Right lobe of liver (tissue), 6 donors: ENCODE results near the gene TCF4. TPM values are rescaled to one million over a fixed set of nuclear protein-coding genes. Genes with fewer than 3 reads are reported as not detected.

Experiments
- ATAC-seq, 4 donors: fragments of 200-7000 bp; cut with Tn5 transposase; one replicate each; pipeline ENCODE4 v1.9.1; 2020; ENCODE audit warnings: mild to moderate bottlenecking in 4 of 4, moderate library complexity in 4 of 4
- DNase-seq, 3 donors: peaks; one replicate each; pipeline ENCODE4 v3.0.0-alpha.2; 2020
- H3K27ac ChIP-seq, 3 donors: fragments of 200-600 bp; one replicate each; pipeline ENCODE4 v1.8.0; 2022
- H3K27me3 ChIP-seq, 2 donors: fragments of 200-600 bp; one replicate each; pipeline ENCODE4 v1.8.0; 2022
- H3K36me3 ChIP-seq, 4 donors: fragments of 200-600 bp; sonication (generic) in 1 of 4; one replicate each; pipeline versions ENCODE4 v1.5.1 to v1.8.0; 2017 to 2022; ENCODE audit warnings: control low read depth in 1 of 4
- H3K4me1 ChIP-seq, 4 donors: fragments of 200-600 bp; sonication (generic) in 1 of 4; one replicate each; pipeline versions ENCODE4 v1.5.1 to v1.8.0; 2017 to 2022; ENCODE audit warnings: control low read depth in 1 of 4
- H3K4me3 ChIP-seq, 3 donors: fragments of 200-600 bp; one replicate each; pipeline ENCODE4 v1.8.0; 2022
- H3K9me3 ChIP-seq, 4 donors: fragments of 200-600 bp; sonication (generic) in 1 of 4; one replicate each; pipeline versions ENCODE4 v1.5.1 to v1.8.0; 2017 to 2022; ENCODE audit warnings: control low read depth in 1 of 4
- POLR2A ChIP-seq: fragments of 450-650 bp; IDR thresholded peaks from one replicate; pipeline ENCODE4 v1.6.1; 2017; ENCODE audit warnings: antibody characterized with exemption, mild to moderate bottlenecking
- WGBS: methylation state at CpG from one replicate; pipeline ENCODE4 v1.1.6; 2018; ENCODE audit warnings: low coverage, low lambda C conversion rate; ENCODE audit not compliant: insufficient coverage; ENCODE audit errors: missing lambda C conversion rate; 5-methylcytosine and 5-hydroxymethylcytosine counted together
- intact Hi-C, 2 donors: fragments of 100-400 bp; cut with DNase I; formaldehyde crosslinking; loops; one replicate each; pipeline versions ENCODE4 v1.11.2 to v1.14.1; 2022
- total RNA-seq, 6 experiments: library from RNA; depleted of rRNA in 2 of 6; stranded (reverse); fragments of >200 nt in 2 of 6; fragmentation: NEBNext Ultra II Directional in 3 of 6; extraction: Animal tissue kit (Norgen Biotek cat#: 25700) in 3 of 6; gene quantifications; one replicate each; pipeline versions ENCODE4 v1.1.0 to v1.2.4, GENCODE V29; 2016 to 2023
- TF ChIP-seq, protein P1 (sequence below), 4 donors: fragments of 200-600 bp in 3 of 4; fragments of 450-650 bp in 1 of 4; IDR thresholded peaks; one replicate each; pipeline versions ENCODE4 v1.5.1 to v1.8.0; 2016 to 2022; ENCODE audit warnings: antibody characterized with exemption in 4 of 4, mild to moderate bottlenecking in 2 of 4
- donor health status: DM: no; HTN: yes; CAD: no.
- donor health status: DM: no; HTN: no; CAD: no.
- donor health status: DM: no; HTN: no; CAD: no.
- donor health status: DM: no; HTN: yes; CAD: no.
- donor health status: DM: no; HTN: yes; CAD: no.

TCF4 gene
- total RNA-seq, 6 experiments from 2014 or later, result 8.1 to 19.5 (median 10.4) TPM

DNA sequence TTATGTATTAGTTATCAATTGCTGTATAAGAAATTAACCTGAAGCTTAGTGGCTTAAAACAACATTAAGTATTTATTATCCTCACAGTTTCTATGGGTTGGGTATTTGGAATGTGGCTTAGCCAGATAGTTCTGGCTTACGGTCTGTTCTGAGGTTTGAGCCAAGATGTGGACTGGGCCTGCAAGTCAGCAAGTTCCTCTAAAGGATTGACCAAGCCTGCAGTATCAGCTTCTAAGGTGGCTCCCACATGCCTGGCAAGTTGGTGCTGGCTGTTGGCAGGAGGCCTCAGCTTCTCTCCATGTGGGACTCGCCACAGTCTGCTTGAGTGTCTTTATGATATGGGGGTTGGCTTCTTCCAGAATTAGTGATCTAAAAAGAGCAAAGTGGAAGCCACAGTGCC, 45.0 kb upstream of the TCF4 start:
- WGBS, result 83% methylated on average over 1 of the region's 2 CpGs
- Histone ChIP-seq H3K4me1 (no peaks in the 10 kb centered on the region), H3K9me3 (no peaks in the 10 kb centered on the region), H3K4me3 (no peak overlapping the region), H3K27ac (no peak overlapping the region), H3K27me3 (no peaks in the 10 kb centered on the region), H3K36me3 (no peaks in the 10 kb centered on the region)
- DNase-seq (no peak), ATAC-seq (no peak)
- intact Hi-C loops, result no loop called here
- no peak for TF ChIP-seq POLR2A

DNA sequence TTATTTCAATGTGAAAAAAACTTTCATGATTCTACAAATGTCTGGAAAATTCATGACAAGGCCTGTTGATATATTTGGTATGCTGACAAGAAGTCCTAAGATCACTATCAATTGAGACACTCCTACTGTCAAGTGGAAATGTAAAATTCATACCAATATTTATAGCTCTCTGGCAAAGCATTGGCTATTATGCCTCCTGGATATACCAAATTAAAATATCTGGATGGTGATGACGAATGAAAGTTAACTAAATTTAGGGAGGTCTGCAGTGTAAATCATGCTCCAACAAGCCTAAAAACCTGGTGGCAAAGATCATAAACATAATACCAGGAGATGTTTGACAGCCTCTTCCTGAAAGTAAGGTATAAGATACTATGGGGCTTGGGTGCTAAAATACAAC, 41.1 kb upstream of the TCF4 start:
- H3K27ac ChIP-seq, result no peak overlapping the region
- TF ChIP-seq, protein P1, sequence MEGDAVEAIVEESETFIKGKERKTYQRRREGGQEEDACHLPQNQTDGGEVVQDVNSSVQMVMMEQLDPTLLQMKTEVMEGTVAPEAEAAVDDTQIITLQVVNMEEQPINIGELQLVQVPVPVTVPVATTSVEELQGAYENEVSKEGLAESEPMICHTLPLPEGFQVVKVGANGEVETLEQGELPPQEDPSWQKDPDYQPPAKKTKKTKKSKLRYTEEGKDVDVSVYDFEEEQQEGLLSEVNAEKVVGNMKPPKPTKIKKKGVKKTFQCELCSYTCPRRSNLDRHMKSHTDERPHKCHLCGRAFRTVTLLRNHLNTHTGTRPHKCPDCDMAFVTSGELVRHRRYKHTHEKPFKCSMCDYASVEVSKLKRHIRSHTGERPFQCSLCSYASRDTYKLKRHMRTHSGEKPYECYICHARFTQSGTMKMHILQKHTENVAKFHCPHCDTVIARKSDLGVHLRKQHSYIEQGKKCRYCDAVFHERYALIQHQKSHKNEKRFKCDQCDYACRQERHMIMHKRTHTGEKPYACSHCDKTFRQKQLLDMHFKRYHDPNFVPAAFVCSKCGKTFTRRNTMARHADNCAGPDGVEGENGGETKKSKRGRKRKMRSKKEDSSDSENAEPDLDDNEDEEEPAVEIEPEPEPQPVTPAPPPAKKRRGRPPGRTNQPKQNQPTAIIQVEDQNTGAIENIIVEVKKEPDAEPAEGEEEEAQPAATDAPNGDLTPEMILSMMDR (IDR thresholded peaks at IDR 0.05), result no peak
- no peak for TF ChIP-seq POLR2A
- no peak overlapping the region for H3K4me3 ChIP-seq
- no peaks in the 10 kb centered on the region for H3K9me3 ChIP-seq
- whole genome bisulfite sequencing, result 71% methylated on average over 1 of the region's 1 CpG
- no peaks in the 10 kb centered on the region for H3K27me3 ChIP-seq
- ATAC-seq (no peak), DNase-seq (no peak)
- H3K36me3 ChIP-seq, result no peaks in the 10 kb centered on the region
- no peaks in the 10 kb centered on the region for H3K4me1 ChIP-seq
- intact Hi-C loops, result no loop called here

DNA sequence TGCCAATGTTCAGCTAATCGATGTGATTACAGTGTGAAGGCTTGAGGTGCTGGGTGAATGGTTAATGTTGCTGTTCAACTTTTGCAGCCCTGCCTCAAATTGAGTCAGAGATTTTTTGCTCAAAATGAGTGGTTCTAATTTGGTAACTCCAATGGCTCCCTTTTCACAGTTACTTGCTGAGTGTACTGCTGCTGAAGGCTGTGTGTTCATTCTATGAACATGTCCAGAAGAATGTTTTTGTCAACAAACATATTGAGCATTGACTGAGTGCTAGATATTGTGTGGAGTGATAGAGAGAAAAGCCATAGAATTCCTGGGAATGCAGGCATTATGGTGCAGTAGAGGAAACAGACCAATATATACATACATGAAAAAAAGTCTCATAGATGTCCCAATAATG, 39.0 kb upstream of the TCF4 start:
- ATAC-seq, result no peak
- WGBS, result 73% methylated on average over 1 of the region's 1 CpG
- Histone ChIP-seq H3K27me3 (no peaks in the 10 kb centered on the region), H3K27ac (no peak overlapping the region), H3K4me3 (no peak overlapping the region), H3K9me3 (no peaks in the 10 kb centered on the region), H3K36me3 (no peaks in the 10 kb centered on the region), H3K4me1 (no peaks in the 10 kb centered on the region)
- TF ChIP-seq, protein P1 (IDR thresholded peaks at IDR 0.05), result no peak
- TF ChIP-seq POLR2A, result no peak
- intact Hi-C loops, result no loop called here
- DNase-seq, result no peak

DNA sequence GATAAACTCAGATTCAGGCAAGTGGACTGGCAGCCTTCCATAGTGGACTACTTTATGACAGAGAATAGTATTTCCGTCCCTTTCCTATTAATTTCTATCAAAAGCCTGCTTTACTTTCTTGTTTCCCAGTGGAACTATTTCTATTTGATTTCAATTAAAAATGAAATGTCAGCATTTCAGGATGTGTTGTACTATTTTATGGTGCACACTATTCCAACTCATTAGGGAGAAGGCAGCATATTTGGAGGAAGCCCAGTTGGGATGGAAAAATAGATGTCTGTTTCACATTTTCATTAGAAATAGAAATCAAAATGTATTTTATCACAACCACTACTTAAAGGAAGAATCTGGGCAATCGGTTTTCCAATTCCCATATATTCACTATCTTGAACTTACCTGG, 37.9 kb upstream of the TCF4 start:
- Histone ChIP-seq H3K4me1 (no peaks in the 10 kb centered on the region), H3K27ac (no peak overlapping the region), H3K9me3 (no peaks in the 10 kb centered on the region), H3K4me3 (no peak overlapping the region), H3K36me3 (no peaks in the 10 kb centered on the region), H3K27me3 (no peaks in the 10 kb centered on the region)
- ATAC-seq (no peak), DNase-seq (no peak)
- no peak for TF ChIP-seq POLR2A
- TF ChIP-seq, protein P1 (IDR thresholded peaks at IDR 0.05), result no peak
- intact Hi-C loops, result no loop called here
- 41% methylated on average over 2 of the region's 2 CpGs for WGBS

DNA sequence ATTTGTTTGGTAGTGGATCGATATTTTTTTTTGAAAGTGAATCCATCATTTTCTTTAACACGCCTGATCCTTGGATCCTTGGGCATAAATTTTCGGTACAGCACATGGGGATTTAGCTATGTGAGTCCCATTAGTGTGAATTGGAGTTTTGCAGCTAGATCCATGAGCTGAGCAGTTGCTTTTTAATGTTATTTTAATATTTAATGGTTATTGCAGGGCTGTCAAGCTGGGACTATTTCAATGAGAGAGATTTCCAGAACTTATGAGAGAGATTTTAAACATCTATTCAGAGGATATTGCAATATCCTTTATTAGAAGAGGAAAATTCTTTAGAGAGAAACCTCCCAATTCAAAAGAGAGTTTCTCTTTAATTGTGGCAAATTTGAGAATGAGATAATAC, 35.6 kb upstream of the TCF4 start:
- TF ChIP-seq, protein P1 (IDR thresholded peaks at IDR 0.05), result no peak
- TF ChIP-seq POLR2A, result no peak
- intact Hi-C loops, result no loop called here
- no peak overlapping the region for H3K27ac ChIP-seq
- H3K4me3 ChIP-seq, result no peak overlapping the region
- H3K9me3 ChIP-seq, result no peaks in the 10 kb centered on the region
- WGBS, result 80% methylated on average over 3 of the region's 3 CpGs
- no peaks in the 10 kb centered on the region for H3K4me1 ChIP-seq
- H3K36me3 ChIP-seq, result no peaks in the 10 kb centered on the region
- H3K27me3 ChIP-seq, result no peaks in the 10 kb centered on the region
- ATAC-seq (no peak), DNase-seq (no peak)
